Spleen (tissue), 11 donors: Measurements from ENCODE around the gene PPARGC1A. TPM values are rescaled to one million over a fixed set of nuclear protein-coding genes. Genes with fewer than 3 reads are reported as not detected.

Experiments
- DNase-seq: peaks from one replicate; pipeline ENCODE4 v3.0.0-alpha.2; 2020
- H3K27ac ChIP-seq, 8 donors: fragments of 200-600 bp; sonication (generic) in 7 of 8; 1 replicate in 4 of 8; 2 replicates in 4 of 8; pipeline versions ENCODE4 v1.5.0 to v1.8.0; 2016 to 2021; ENCODE audit warnings: inconsistent platforms in 4 of 8, mild to moderate bottlenecking in 4 of 8, moderate library complexity in 1 of 8
- H3K27me3 ChIP-seq, 7 donors: fragments of 200-600 bp; sonication (generic) in 6 of 7; replicated peaks in 1 of 7; 1 replicate in 4 of 7; 2 replicates in 3 of 7; pipeline versions ENCODE4 v1.5.0 to v1.8.0; 2016 to 2021; ENCODE audit warnings: inconsistent platforms in 3 of 7, mild to moderate bottlenecking in 1 of 7
- H3K36me3 ChIP-seq, 6 donors: fragments of 200-600 bp; sonication (generic) in 5 of 6; 1 replicate in 4 of 6; 2 replicates in 2 of 6; pipeline versions ENCODE4 v1.5.0 to v1.8.0; 2016 to 2021; ENCODE audit warnings: inconsistent platforms in 2 of 6
- H3K4me1 ChIP-seq, 6 donors: fragments of 200-600 bp; sonication (generic) in 5 of 6; 1 replicate in 3 of 6; 2 replicates in 3 of 6; pipeline versions ENCODE4 v1.5.0 to v1.8.0; 2016 to 2021; ENCODE audit warnings: inconsistent platforms in 3 of 6
- H3K4me3 ChIP-seq, 8 donors: fragments of 200-600 bp; sonication (generic) in 7 of 8; 1 replicate in 4 of 8; 2 replicates in 4 of 8; pipeline versions ENCODE4 v1.5.0 to v1.8.0; 2016 to 2021; ENCODE audit warnings: inconsistent platforms in 4 of 8, mild to moderate bottlenecking in 4 of 8, moderate library complexity in 2 of 8
- H3K9me3 ChIP-seq, 8 donors: fragments of 200-600 bp; sonication (generic) in 7 of 8; 1 replicate in 4 of 8; 2 replicates in 4 of 8; pipeline versions ENCODE4 v1.5.0 to v1.8.0; 2016 to 2021; ENCODE audit warnings: inconsistent platforms in 4 of 8
- CTCF ChIP-seq, 11 experiments: fragments of 200-600 bp in 7 of 11; fragments of 450-650 bp in 4 of 11; sonication (generic) in 4 of 11; IDR thresholded peaks in 8 of 11; conservative IDR thresholded peaks in 3 of 11; 1 replicate in 7 of 11; 2 replicates in 4 of 11; pipeline versions ENCODE4 v1.4.0 to v1.8.0; 2016 to 2021; ENCODE audit warnings: antibody characterized with exemption in 11 of 11, inconsistent platforms in 4 of 11, mild to moderate bottlenecking in 1 of 11
- POLR2A ChIP-seq, 3 donors: fragments of 450-650 bp; IDR thresholded peaks; one replicate each; pipeline ENCODE4 v1.5.1; 2017; ENCODE audit warnings: antibody characterized with exemption in 3 of 3, mild to moderate bottlenecking in 1 of 3
- POLR2AphosphoS5 ChIP-seq, 3 donors: sonication (generic); formaldehyde crosslinking; IDR thresholded peaks; one replicate each; pipeline ENCODE4 v1.5.1; 2017; ENCODE audit warnings: antibody characterized with exemption in 3 of 3
- WGBS, 5 donors: extraction: QIAGEN DNeasy Blood & Tissue Kit in 3 of 5; methylation state at CpG; one replicate each; pipeline versions ENCODE4 v1.1.5 to v1.1.7; 2013 to 2018; 5-methylcytosine and 5-hydroxymethylcytosine counted together
- intact Hi-C: fragments of 100-400 bp; cut with DNase I; formaldehyde crosslinking; loops from one replicate; pipeline ENCODE4 v1.15.0; 2023; ENCODE audit warnings: low total_unique reads
- polyA plus RNA-seq, 3 donors: library from polyadenylated mRNA; stranded (reverse); fragments of 200-250 nt; gene quantifications; one replicate each; pipeline ENCODE4 v1.2.1, GENCODE V29; 2013
- total RNA-seq, 7 donors: library from RNA; depleted of rRNA in 3 of 7; stranded (reverse); fragments of >200 nt in 3 of 7; fragmentation: NEBNext Ultra II Directional in 4 of 7; extraction: Animal tissue kit (Norgen Biotek cat#: 25700) in 4 of 7; gene quantifications; one replicate each; pipeline versions ENCODE4 v1.1.0 to v1.2.1, GENCODE V29; 2016 to 2021
- donor health status: healthy with polysubstance abuse.
- donor health status: DM: no; HTN: no; CAD: no; lungs with moderate emphysema.
- donor health status: DM: no; HTN: no; CAD: no.
- donor health status: Bipolar disorder and iron deficiency.
- donor health status: healthy.
- donor health status: DM: no; HTN: no; CAD: no.
- donor health status: DM: yes; HTN: yes; CAD: no.

PPARGC1A gene
- total and polyA plus RNA-seq, 10 donors: 0.32 to 7.3 (median 2.6) TPM

GRCh38 chr4:23876418-23877089 is 13.3 kb downstream of the PPARGC1A start:
- intact Hi-C loops: no loop called here
- no peak overlapping the region for H3K27ac ChIP-seq

GRCh38 chr4:23875317-23875716 is 14.5 kb downstream of the PPARGC1A start:
- no peak overlapping the region for H3K4me3 ChIP-seq
- DNase-seq: no peak
- no peaks in the 10 kb centered on the region for H3K4me1 ChIP-seq
- no peak overlapping the region for H3K27ac ChIP-seq
- 87 to 89% (median 88%) methylated on average over 6 of the region's 6 CpGs for WGBS, 5 donors
- no peaks in the 10 kb centered on the region for H3K36me3 ChIP-seq
- TF ChIP-seq CTCF (IDR thresholded peaks at IDR 0.05 in 8 of 11, conservative IDR thresholded peaks at IDR 0.05 in 3 of 11): no peak
- TF ChIP-seq POLR2A (IDR thresholded peaks at IDR 0.05): no peak
- TF ChIP-seq POLR2AphosphoS5 (IDR thresholded peaks at IDR 0.05): no peak
- no peaks in the 10 kb centered on the region for H3K9me3 ChIP-seq
- intact Hi-C loops: no loop called here
- H3K27me3 ChIP-seq: no peaks in the 10 kb centered on the region

More at GRCh38 chr4:23876418-23877089, 13.3 kb downstream of the PPARGC1A start:
- Histone ChIP-seq H3K9me3 (no peaks in the 10 kb centered on the region), H3K4me3 (no peak overlapping the region), H3K27me3 (no peaks in the 10 kb centered on the region), H3K36me3 (no peaks in the 10 kb centered on the region), H3K4me1 (peaks cover 0 to 3% (median 0%) of the 10 kb centered on the region in 6 donors)
- WGBS, 5 donors: 81 to 92% (median 85%) methylated on average over 3 of the region's 3 CpGs
- DNase-seq: no peak
- no peak for TF ChIP-seq POLR2A (IDR thresholded peaks at IDR 0.05)
- TF ChIP-seq POLR2AphosphoS5 (IDR thresholded peaks at IDR 0.05): no peak
- TF ChIP-seq CTCF (IDR thresholded peaks at IDR 0.05 in 8 of 11, conservative IDR thresholded peaks at IDR 0.05 in 3 of 11): no peak

- intact Hi-C loops: no loop called here
Measured at GRCh38 chr4:23874536-23874901, 15.3 kb downstream of the PPARGC1A start.

More at GRCh38 chr4:23874536-23874901, 15.3 kb downstream of the PPARGC1A start:
- TF ChIP-seq POLR2AphosphoS5 (IDR thresholded peaks at IDR 0.05): no peak
- no peak for TF ChIP-seq CTCF (IDR thresholded peaks at IDR 0.05 in 8 of 11, conservative IDR thresholded peaks at IDR 0.05 in 3 of 11)
- TF ChIP-seq POLR2A (IDR thresholded peaks at IDR 0.05): no peak
- no peaks in the 10 kb centered on the region for H3K9me3 ChIP-seq
- 74 to 92% (median 81%) methylated on average over 2 of the region's 2 CpGs for WGBS, 5 donors
- H3K27ac ChIP-seq: no peak overlapping the region
- no peak for DNase-seq
- no peaks in the 10 kb centered on the region for H3K27me3 ChIP-seq
- no peaks in the 10 kb centered on the region for H3K36me3 ChIP-seq
- no peak overlapping the region for H3K4me3 ChIP-seq
- no peaks in the 10 kb centered on the region for H3K4me1 ChIP-seq
